HG03066 (cell line): ENCODE results near the gene NEMP1.
"Not testable (repeated sequence)": the region's sequence is repeated elsewhere in the genome, so short reads cannot be mapped to it uniquely, and the experiment has no call there.

ENCODE experiments used
- ATAC-seq: cut with Tn5 transposase; IDR thresholded peaks from one replicate; pipeline ENCODE4 v1.9.1; 2021; ENCODE audit warnings: low read depth; ENCODE audit not compliant: unreplicated experiment

Gene NEMP1

DNA sequence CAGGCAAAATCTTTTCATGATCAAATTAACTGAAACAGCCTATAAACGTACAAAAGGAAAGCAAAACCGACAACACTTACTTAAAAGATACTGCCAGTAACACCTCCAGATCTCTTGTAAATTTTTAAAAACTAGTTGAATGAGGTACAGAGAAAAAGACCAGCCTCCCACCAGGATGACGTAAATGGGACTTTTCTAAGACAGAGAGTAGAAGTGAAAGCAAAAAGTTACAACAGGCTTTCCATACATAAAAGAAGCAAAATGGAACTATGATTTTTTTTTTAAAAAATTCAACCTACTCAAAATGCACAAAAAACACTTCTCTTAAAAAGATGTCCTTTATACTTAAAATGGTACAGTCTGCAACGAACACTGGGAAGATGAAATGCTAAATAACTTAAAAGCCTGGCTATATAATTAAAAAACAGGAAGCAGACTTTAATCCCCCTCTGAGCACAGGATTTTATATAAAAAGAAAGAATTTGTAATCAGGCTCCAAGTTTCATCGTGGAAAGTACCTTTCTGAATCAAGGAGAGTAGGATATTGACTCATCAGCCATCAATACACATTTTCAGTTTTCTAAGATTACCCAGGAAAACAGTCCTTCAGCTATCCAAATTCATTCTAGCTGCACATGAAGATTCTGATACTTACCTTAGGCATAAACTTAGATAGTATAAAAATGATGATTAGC is 14.5 kb downstream of the NEMP1 start:
- peak; percentile 80 for ATAC-seq

DNA sequence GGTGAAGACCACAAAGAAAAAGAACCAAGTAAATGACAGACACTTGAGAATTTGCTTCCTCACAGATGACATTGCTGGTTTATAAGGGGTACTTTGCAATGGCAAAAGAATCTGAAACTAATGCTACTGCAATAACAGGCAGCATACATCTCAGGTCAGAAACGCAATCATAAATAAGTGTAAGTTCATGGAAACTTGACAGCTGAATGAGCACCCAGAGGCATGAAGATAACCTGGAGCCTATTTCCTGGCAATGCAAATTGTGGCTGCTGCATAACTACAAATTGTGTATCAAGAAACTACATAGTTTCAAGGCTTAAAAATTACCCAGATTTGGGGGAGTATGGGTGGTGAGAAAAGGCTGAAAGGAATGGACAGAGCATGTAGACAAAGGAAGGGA is 20.1 kb downstream of the NEMP1 start:
- ATAC-seq: no peak

DNA sequence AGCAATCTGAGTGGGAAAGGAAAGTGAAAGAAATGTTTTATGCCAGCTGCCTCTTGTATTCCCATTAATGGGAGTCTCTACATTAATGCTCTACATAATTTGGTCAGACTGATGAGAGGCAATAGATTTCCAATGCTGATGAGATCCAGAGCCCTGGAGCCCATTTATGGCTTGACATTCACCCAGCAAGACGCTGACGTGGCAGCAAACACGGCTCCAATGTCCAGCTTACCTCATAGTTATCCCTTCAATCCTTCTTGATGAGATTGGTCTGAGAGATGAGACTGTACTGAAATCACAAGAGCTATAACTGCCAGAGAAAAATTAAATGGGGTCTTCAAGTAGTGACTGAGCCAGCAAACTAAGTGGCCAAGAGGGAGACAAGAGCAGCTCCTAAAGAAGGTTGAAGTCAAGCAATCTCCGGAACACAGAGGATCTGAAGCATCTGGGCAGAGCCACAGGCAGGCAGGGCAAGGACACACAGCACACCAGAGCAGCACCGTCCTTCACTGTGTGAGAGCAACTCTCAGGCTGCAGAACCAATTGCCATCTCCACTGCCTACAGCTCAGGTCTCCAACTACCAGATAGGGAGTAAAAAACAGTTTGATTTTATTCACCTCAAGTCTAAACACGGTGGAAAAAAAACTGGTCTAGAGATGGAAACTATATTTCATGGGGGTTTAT is 21.4 kb downstream of the NEMP1 start:
- no peak for ATAC-seq

- no peak for ATAC-seq
Measured at GRCh38 chr12:57055824-57056223, 22.8 kb downstream of the NEMP1 start.

GRCh38 chr12:57053901-57054300 is 24.7 kb downstream of the NEMP1 start:
- not testable (repeated sequence) for ATAC-seq

DNA sequence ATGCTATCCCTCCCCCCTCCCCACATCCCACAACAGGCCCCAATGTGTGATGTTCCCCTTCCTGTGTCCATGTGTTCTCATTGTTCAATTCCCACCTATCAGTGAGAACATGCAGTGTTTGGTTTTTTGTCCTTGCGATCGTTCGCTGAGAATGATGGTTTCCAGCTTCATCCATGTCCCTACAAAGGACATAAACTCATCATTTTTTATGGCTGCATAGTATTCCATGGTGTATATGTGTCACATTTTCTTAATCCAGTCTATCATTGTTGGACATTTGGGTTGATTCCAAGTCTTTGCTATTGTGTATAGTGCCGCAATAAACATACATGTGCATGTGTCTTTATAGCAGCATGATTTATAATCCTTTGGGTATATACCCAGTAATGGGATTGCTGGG is 25.4 kb downstream of the NEMP1 start:
- ATAC-seq: not testable (repeated sequence)

GRCh38 chr12:57051011-57051410 is 27.6 kb downstream of the NEMP1 start:
- ATAC-seq: no peak

- ATAC-seq: no peak
Measured at GRCh38 chr12:57049890-57050289, 28.7 kb downstream of the NEMP1 start, which contains the start of gene MYO1A. Gene MYO1A, minus strand, starts transcription at chr12:57050129. Its CDS starts 1,806 bp downstream, at chr12:57048323.

DNA sequence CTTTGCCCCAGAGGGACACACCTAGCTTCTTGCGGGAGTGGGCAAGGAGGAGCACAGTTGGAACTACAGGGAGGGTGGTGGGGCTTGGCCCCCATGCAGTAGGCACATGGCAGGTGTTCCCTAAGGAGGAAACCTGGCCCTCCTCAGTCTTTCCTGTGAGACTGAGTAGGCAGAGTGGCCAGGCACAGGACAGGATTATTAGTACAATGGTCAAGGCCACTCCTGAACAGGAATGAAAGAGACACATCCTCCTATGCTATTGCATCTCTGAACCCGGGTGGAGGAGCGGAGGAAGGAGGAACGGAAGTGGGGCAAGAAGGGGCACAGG is 29.5 kb downstream of the NEMP1 start:
- ATAC-seq: no peak

DNA sequence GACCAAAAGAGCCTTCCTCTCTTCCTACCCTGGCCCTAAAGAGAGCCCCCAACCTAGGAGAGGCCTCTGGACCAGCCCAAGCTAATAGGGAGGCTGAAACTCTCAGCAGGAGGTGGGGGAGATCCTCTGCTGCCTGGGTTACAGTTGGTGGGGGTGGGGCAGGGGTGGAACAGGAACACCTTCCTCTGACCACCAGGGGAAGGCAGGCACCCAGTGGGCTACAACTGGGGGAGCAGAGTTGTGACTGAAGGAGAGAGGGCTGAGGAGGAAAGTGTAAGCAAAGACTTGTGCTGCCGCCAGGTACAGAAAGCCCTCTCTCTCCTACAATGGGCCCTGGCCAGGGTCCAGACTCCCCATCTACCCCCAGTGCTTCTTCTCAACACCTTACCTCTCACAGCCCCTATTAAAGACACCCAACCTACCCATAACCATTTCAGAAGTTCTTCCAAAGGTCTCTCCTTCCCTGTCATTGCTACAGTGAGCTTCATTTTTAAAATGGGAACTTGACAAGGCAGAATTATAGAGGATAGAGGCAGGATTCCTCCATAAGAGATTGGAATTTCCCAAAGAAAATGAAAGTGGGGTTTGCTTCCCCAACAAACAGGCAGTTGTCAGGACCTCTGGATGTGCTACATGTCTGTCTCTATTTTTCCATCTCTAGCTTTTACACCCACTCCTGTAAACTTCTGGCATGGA is 30.0 kb downstream of the NEMP1 start:
- no peak for ATAC-seq

DNA sequence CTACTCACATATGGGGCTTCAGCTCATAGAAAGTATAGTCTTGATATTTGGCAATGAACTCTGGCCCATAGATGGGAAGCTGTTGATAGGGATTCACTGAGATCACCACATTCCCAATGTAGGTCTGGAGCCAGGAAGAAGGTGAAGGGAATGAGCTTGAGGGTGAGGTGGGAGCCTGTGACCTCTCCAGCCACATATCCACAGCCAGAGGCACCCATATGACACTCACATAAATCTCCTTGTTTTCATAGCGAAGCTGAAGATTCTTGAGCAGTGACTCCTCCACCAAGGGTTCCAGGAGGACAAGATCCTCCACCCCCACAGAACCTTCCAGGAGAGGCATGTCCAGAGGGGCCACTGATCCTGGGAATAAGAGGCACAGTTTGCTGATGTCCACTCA is 30.6 kb downstream of the NEMP1 start:
- ATAC-seq: no peak

DNA sequence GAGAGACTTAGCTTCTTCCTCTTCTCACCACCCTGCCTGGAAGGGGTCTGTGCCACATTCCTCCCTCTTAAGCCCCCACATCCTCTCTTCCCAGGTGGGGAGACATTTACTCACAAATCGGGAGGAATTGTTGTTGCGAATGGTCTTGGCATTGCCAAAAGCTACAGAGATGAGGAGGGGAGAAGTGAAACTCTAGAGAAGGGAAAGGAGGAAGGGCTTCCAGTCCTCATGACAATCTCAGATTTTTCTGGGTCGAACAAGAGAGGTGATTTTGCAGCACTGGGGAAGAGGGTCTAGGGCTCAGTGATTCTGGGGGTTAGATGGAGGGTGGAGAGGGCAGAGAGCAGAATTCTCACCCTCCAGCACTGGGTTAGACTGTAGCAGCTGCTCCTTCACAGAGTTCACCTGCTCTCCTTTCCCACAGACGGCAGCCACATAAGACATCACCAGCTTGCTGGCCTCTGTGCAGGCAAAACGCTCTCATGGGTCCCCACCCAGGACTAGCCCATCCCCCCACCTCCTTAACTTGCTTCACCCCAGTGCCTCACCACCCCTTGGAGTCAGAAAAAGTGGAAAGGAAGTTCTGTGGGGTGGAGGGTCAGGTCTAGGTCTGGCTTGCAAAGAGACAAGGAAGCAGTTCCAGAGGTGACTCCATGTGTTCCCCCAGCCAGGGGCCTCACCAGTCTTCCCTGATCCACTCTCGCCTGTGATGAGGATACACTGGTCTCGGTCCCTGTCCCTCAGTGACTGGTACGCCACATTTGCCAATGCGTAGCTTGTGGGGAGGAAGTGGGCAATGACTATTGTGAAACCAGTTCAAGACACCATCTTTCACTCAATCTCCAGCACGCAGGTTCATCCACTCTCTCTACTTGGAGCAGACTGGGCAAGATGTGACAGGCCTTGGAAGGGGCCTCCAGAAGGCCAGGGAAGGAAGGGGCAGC is 31.4 kb downstream of the NEMP1 start:
- no peak for ATAC-seq

- ATAC-seq: no peak
Measured at GRCh38 chr12:57046086-57046791, 32.4 kb downstream of the NEMP1 start.

DNA sequence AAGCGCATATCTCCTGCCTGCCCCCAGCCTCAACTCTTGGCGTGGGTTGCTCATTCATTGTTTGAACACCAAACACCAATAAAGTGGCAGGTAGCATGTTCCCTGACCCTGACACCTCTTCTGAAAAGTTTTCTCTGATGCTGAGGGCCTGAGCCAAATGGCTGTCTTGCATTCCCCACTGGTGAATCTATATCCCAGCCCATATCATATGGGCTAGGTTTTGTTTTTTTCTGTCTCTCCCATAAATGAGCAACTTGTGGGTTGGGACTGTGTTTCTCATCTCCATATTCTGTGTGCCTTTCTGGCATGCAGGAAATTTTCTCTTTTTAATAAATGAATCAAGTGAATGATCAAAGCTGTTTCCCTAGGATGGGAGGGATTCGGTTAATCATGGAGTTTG is 33.7 kb downstream of the NEMP1 start:
- ATAC-seq: no peak

DNA sequence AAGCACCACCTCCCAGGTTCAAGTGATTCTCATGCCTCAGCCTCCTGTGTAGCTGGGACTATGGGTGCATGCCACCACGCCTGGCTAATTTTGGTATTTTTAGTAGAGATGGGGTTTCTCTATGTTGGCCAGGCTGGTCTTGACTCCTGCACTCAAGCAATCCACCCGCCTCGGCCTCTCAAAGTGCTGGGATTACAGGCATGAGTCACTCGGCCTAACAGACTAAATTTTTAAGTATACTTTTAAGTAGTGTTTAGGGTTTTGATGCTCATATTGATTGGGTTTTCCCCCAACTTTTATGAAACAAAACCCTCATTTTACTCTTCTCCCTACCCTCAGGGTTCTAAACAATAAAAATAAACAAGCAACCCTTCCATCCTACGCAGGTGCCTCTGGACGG is 34.1 kb downstream of the NEMP1 start:
- ATAC-seq: no peak

- ATAC-seq: no peak
Measured at GRCh38 chr12:57042695-57043094, 35.9 kb downstream of the NEMP1 start.

DNA sequence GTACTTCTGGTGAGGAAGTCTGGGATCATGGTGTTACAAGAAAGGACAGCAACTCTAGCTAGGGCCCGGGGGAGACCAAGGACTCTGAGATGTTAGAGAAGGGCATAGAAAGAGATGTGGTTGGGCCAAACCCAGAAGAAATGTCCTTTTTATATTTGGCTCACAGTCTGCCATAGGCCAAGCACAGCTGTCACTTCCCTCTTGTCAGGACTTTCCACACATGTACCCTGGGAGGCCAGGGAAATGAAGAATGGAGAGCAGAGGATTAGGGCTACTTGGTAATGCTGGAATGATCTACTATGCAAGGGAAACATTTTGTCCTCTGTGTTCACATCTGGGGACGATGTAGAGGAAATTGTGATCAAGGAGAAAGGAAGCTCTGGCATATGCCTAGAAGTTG is 37.8 kb downstream of the NEMP1 start:
- no peak for ATAC-seq

GRCh38 chr12:57040211-57040610 is 38.4 kb downstream of the NEMP1 start:
- no peak for ATAC-seq

DNA sequence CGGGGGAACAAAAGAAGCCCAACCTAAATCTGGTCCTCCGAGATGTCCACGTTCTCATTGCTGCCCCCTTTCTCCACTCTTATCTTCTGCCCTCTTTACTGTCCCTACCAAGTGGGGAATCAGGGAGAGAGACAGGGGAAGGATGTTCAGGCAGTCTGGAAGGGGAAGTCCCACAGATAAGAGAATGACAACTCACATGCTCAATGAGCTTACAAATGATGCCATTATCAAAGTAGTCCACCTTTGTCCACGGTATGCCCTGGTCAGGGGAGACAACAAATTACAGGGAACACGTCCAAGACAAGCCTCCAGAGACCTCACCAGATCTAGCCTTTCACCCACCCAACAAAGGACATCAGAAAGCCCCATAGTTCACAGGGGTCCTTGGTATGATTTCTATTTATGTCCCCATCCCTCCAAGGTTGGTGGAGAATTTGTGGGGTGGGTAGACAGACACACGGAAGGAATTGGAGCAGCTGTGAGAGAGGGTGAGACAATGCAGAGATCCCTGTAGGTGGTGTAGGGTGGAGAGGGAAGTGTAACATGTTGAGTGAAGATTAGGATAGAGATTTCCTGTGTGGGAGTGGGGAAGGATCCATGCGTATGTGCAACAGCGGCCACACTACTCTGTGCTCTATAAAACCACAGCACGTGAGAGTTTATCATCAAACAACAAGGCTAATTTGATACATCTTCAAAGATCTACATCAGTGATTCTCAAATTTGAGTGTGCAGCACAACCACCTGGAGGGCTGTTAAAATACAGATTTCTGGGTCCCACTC is 39.4 kb downstream of the NEMP1 start:
- ATAC-seq: no peak
